Measurements from ENCODE around the gene LDB2.
A peak's percentile ranks its signal among the peaks of the same experiment; 100 is the strongest.

LDB2 gene

DNA sequence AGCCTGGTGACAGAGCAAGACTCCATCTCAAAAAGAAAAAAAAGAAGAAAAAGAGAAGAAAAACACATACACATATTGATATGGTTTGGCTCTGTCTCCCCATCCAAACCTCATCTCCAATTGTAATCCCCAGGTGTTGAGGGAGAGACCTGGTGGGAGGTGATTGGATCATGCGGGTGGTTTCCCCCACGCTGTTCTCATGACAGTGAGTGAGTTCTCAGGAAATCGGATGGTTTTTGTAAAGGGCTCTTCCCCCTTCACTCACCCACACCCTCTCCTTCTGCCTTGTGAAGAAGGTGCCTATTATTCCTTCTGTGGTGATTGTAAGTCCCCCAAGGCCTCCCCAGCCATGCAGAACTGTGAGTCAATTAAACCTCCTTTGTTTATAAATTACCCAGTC lies 68.4 kb downstream of the LDB2 start:
- Histone ChIP-seq H3K4me3 (no peak overlapping the region), H3K27ac (no peak overlapping the region), H3K9me3 (ENCODE audit: low read depth, low read length) (no peaks in the 10 kb centered on the region), H3K36me3 (ENCODE audit: insufficient read depth, low read length) (no peaks in the 10 kb centered on the region), H3K9ac (ENCODE audit: insufficient read length) (no peak overlapping the region)
- DNase-seq (ENCODE audit: low read depth, low spot score): no peak
- no peak for TF ChIP-seq POLR2AphosphoS5 (IDR thresholded peaks at IDR 0.05; ENCODE audit: borderline replicate concordance, low read depth, low read length)
- TF ChIP-seq FOXP2 (optimal IDR thresholded peaks at IDR 0.05; ENCODE audit: control extremely low read depth, extremely low read length, insufficient read depth): no peak
- no peak for TF ChIP-seq EZH2 (IDR thresholded peaks at IDR 0.05)

DNA sequence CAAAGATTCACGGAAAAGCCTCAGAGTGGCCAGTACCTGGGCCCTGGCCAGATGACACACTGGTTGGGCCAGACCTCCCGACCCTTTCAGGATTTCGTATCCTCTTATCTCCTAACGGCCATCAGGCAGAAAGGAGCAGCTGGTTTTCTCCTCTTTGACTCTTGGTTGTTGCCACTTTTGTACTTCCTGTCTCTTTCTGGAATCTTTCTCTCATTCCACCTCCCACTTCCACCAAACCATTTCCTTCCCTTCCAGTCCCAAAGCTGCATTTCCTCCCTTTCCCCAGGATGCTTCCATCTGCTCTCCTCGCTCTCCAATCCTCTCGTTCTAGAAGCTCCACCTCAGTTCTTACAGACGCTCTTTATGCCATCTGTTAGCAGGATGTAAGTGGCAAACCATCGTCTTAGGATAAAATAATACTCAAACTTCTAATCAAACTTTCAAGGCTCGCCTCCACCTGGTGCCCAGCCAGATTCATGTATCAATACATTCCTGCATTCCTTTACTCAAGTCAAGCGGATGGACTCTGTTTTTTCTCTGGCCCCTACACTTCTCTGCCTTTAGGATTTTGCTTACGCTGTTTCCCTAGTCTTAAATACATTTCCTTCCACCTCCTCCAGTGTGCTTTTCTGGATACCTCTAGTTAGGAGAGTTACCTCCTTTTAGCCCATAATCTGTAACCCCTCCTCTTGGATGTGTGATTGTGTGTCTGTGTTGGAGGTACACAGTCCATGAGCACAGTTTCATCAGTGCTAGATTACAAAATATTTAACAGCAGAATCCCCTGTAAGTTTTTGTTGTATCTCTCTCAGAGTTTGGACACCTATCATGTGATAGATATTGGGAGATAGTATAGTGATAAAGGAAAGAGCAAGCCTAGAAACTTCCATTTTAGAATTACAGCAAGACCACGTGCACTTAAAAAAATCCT lies 70.4 kb downstream of the LDB2 start:
- Histone ChIP-seq H3K4me3 (no peak overlapping the region), H3K9ac (ENCODE audit: insufficient read length) (no peak overlapping the region), H3K27ac (peak overlapping the region; percentile 54; the same call in 1 of the 2 replicates), H3K36me3 (ENCODE audit: insufficient read depth, low read length) (no peaks in the 10 kb centered on the region), H3K9me3 (ENCODE audit: low read depth, low read length) (no peaks in the 10 kb centered on the region)
- TF ChIP-seq EZH2 (IDR thresholded peaks at IDR 0.05): no peak
- no peak for TF ChIP-seq POLR2AphosphoS5 (IDR thresholded peaks at IDR 0.05; ENCODE audit: borderline replicate concordance, low read depth, low read length)
- TF ChIP-seq FOXP2 (optimal IDR thresholded peaks at IDR 0.05; ENCODE audit: control extremely low read depth, extremely low read length, insufficient read depth): no peak
- no peak for DNase-seq (ENCODE audit: low read depth, low spot score)

DNA sequence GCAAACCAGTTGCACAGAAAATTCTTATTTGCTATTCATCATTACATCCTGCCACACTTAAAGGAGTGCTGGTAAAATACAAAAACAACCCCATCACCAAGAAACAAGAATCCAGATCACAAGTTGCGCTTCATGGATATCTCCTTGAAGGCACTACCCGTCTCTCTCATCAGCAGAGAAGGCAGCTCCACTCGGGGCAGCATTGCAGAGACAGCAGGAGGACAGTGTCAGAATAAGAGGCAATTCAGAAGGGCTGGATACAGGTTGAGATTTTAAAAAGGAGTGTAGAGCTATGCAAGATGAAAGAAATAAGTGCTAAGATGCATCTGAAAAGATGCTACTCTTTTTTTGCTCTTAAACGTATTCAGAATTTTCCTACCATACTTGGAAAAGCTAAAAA lies 71.4 kb downstream of the LDB2 start:
- no peaks in the 10 kb centered on the region for H3K36me3 ChIP-seq (ENCODE audit: insufficient read depth, low read length)
- no peak overlapping the region for H3K9ac ChIP-seq (ENCODE audit: insufficient read length)
- H3K27ac ChIP-seq: no peak overlapping the region
- H3K9me3 ChIP-seq (ENCODE audit: low read depth, low read length): no peaks in the 10 kb centered on the region
- no peak for DNase-seq (ENCODE audit: low read depth, low spot score)
- TF ChIP-seq EZH2 (IDR thresholded peaks at IDR 0.05) (no peak), FOXP2 (optimal IDR thresholded peaks at IDR 0.05; ENCODE audit: control extremely low read depth, extremely low read length, insufficient read depth) (no peak), POLR2AphosphoS5 (IDR thresholded peaks at IDR 0.05; ENCODE audit: borderline replicate concordance, low read depth, low read length) (no peak)
- no peak overlapping the region for H3K4me3 ChIP-seq

DNA sequence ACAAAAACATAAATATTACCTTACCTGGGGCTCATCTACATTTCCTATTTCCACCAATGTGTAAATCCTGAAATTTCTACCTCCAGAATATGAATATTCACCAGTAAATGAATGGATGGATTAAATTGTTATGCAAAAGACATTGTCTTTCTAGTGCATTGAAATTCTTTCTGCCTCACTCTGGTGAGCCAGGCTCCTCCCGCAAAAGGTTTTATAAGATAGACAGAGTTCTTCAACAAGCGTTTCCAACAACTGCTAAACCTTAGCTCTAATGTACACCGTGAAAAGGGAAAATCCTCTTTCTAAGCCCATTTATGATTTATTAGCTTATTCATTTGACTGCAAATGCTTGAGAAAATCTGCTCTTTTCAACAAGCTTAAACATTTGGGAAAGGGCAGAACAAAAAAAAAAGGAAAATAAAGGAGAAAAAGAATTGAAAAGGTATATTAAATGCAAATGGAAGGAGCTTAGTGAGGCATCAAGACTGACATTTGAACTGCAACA lies 72.0 kb downstream of the LDB2 start:
- H3K9me3 ChIP-seq (ENCODE audit: low read depth, low read length): no peaks in the 10 kb centered on the region
- no peak overlapping the region for H3K27ac ChIP-seq
- DNase-seq (ENCODE audit: low read depth, low spot score): no peak
- H3K9ac ChIP-seq (ENCODE audit: insufficient read length): no peak overlapping the region
- H3K4me3 ChIP-seq: no peak overlapping the region
- TF ChIP-seq POLR2AphosphoS5 (IDR thresholded peaks at IDR 0.05; ENCODE audit: borderline replicate concordance, low read depth, low read length): no peak
- TF ChIP-seq FOXP2 (optimal IDR thresholded peaks at IDR 0.05; ENCODE audit: control extremely low read depth, extremely low read length, insufficient read depth): no peak
- no peak for TF ChIP-seq EZH2 (IDR thresholded peaks at IDR 0.05)
- no peaks in the 10 kb centered on the region for H3K36me3 ChIP-seq (ENCODE audit: insufficient read depth, low read length)

DNA sequence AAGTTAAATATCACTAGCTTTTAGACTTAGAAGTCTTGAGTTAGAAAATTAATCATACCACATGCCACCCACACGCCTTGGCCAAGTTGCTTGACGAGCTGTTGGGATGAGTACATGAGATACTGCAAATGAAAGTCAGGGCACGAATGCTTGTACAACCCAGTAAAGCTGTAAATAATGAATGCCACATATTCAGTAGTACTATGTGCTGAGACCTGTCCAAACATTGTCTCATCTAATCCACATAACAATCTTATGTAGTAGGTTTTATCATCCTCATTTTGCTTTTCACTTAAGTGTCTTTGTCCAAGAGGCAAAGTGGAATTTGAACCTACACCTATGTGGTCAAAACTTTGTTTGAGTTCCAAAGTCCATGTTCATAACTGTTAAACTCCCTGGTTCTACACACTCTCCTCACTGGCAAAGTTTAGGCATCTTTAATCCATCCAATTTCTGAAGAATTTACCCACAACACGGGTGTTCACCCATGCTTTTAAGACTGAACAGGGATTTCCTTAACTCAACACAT lies 74.1 kb downstream of the LDB2 start:
- no peaks in the 10 kb centered on the region for H3K36me3 ChIP-seq (ENCODE audit: insufficient read depth, low read length)
- H3K9ac ChIP-seq (ENCODE audit: insufficient read length): no peak overlapping the region
- TF ChIP-seq POLR2AphosphoS5 (IDR thresholded peaks at IDR 0.05; ENCODE audit: borderline replicate concordance, low read depth, low read length) (no peak), EZH2 (IDR thresholded peaks at IDR 0.05) (no peak), FOXP2 (optimal IDR thresholded peaks at IDR 0.05; ENCODE audit: control extremely low read depth, extremely low read length, insufficient read depth) (no peak)
- H3K9me3 ChIP-seq (ENCODE audit: low read depth, low read length): no peaks in the 10 kb centered on the region
- no peak overlapping the region for H3K4me3 ChIP-seq
- no peak overlapping the region for H3K27ac ChIP-seq
- DNase-seq (ENCODE audit: low read depth, low spot score): no peak

DNA sequence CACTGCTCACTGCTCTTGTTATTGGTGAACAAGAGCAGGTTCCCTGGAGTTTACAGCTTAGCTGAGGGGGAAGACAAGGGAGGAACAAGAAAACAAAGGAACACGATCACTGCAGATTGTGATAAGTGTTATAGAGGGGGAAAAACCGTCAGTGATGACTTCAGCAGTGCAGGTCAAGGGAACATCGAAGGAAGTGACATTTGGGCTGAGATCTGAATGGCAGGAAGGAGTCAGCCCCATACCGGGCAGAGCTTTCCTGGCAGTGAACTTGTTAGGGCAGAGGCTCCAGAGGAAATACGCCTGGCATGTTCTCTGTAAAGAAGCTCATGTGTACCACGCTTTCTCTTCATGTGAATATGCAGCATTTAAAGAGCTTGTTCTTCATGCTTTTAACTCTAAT lies 78.1 kb downstream of the LDB2 start:
- Histone ChIP-seq H3K27ac (peak overlapping the region; percentile 81; the same call in 1 of the 2 replicates), H3K9me3 (ENCODE audit: low read depth, low read length) (no peaks in the 10 kb centered on the region), H3K36me3 (ENCODE audit: insufficient read depth, low read length) (no peaks in the 10 kb centered on the region), H3K9ac (ENCODE audit: insufficient read length) (peak overlapping the region; percentile 46), H3K4me3 (peak overlapping the region; percentile 65)
- DNase-seq (ENCODE audit: low read depth, low spot score): no peak
- TF ChIP-seq EZH2 (IDR thresholded peaks at IDR 0.05) (no peak), POLR2AphosphoS5 (IDR thresholded peaks at IDR 0.05; ENCODE audit: borderline replicate concordance, low read depth, low read length) (no peak), FOXP2 (optimal IDR thresholded peaks at IDR 0.05; ENCODE audit: control extremely low read depth, extremely low read length, insufficient read depth) (no peak)

DNA sequence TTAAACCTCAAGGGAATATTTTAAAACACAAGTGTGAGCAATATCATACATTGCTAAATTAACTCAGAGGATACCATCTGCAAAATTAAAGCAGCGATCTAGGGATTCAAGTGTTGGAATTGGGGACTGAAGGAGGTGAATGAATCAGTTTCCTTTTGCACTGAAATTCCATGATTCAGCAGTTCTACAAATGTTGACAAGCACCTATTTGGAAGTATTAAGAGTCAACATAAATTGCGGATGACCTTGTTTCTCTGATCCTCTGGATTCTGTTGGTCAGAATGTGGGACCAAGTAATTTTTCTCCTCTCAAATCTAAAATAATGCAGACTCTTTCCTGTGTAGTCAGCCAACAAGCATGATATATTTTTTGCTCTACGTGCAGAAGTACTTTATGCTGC lies 78.8 kb downstream of the LDB2 start:
- H3K36me3 ChIP-seq (ENCODE audit: insufficient read depth, low read length): no peaks in the 10 kb centered on the region
- peak overlapping the region; percentile 65 for H3K4me3 ChIP-seq
- peak overlapping the region; percentile 81; the same call in 1 of the 2 replicates for H3K27ac ChIP-seq
- no peak overlapping the region for H3K9ac ChIP-seq (ENCODE audit: insufficient read length)
- no peak for TF ChIP-seq POLR2AphosphoS5 (IDR thresholded peaks at IDR 0.05; ENCODE audit: borderline replicate concordance, low read depth, low read length)
- TF ChIP-seq FOXP2 (optimal IDR thresholded peaks at IDR 0.05; ENCODE audit: control extremely low read depth, extremely low read length, insufficient read depth): no peak
- no peak for TF ChIP-seq EZH2 (IDR thresholded peaks at IDR 0.05)
- no peak for DNase-seq (ENCODE audit: low read depth, low spot score)
- H3K9me3 ChIP-seq (ENCODE audit: low read depth, low read length): no peaks in the 10 kb centered on the region

DNA sequence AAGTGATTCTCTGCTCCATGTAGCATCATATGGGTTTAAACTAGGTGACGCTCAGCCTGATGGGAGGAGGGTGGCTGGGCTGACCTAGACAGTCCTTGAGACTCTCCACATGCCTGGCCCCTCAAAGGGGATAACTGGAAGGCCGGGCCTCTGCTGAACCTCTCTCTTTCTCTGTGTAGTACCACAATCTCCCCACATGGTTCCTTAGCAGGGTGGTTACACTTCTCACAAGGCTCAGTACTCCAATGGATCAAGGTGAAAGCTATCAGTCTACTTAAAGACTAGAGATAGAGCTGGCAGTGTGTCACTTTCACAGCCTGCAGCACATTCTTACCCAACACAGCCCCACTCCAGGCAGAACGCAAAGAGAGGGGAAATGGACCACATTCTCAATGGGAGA lies 80.4 kb downstream of the LDB2 start:
- no peak for DNase-seq (ENCODE audit: low read depth, low spot score)
- Histone ChIP-seq H3K4me3 (no peak overlapping the region), H3K9ac (ENCODE audit: insufficient read length) (no peak overlapping the region), H3K36me3 (ENCODE audit: insufficient read depth, low read length) (no peaks in the 10 kb centered on the region; the same call in 1 of the 2 replicates), H3K9me3 (ENCODE audit: low read depth, low read length) (no peaks in the 10 kb centered on the region), H3K27ac (no peak overlapping the region)
- no peak for TF ChIP-seq EZH2 (IDR thresholded peaks at IDR 0.05)
- TF ChIP-seq FOXP2 (optimal IDR thresholded peaks at IDR 0.05; ENCODE audit: control extremely low read depth, extremely low read length, insufficient read depth): no peak
- no peak for TF ChIP-seq POLR2AphosphoS5 (IDR thresholded peaks at IDR 0.05; ENCODE audit: borderline replicate concordance, low read depth, low read length)
